Keratinocyte (primary cell): ENCODE data around the gene PRKCD.

Source experiments
- CTCF ChIP-seq, 3 experiments: IDR thresholded peaks in 1 of 3; conservative IDR thresholded peaks in 1 of 3; optimal IDR thresholded peaks in 1 of 3; 2 replicates in 2 of 3; 3 replicates in 1 of 3; pipeline versions ENCODE3 to v1.5.1; 2011; ENCODE audit warnings: low read length in 3 of 3, mild to moderate bottlenecking in 3 of 3, moderate library complexity in 2 of 3, control low read depth in 1 of 3, inconsistent platforms in 1 of 3; ENCODE audit not compliant: insufficient read depth in 2 of 3; ENCODE audit errors: extremely low read depth in 1 of 3
- EZH2 ChIP-seq: IDR thresholded peaks from one replicate; pipeline ENCODE4 v1.6.1; 2012; ENCODE audit warnings: inconsistent platforms, mild to moderate bottlenecking, low read length, moderate library complexity

DNA sequence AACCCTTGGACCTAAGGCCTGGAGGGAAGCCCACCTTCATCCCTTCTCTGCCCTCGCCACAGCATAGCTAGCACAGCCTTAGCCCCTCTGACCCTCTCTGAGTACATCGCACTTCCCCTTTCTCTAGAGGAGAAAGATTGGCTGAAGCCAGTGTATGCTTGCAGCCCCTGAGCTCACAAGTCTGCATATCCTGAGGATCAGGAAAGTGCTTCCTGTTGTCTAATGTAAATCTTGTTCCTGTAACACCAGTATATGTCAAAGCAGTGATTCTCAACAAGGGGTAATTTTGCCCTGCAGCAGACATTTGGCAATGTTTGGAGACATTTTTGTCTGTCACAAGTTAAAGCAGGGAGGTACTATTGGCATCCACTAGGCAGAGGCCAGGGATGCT lies 2.2 kb upstream of the PRKCD start:
- TF ChIP-seq CTCF (optimal IDR thresholded peaks at IDR 0.05 in 1 of 3, IDR thresholded peaks at IDR 0.05 in 1 of 3, conservative IDR thresholded peaks at IDR 0.05 in 1 of 3; ENCODE audit: extremely low read depth in 1 of 3, insufficient read depth in 2 of 3, low read length in 3 of 3) (no peak), EZH2 (no peak)
